NOMO-1 treated with dmso at 0.1 percent for 144 hours (cell line): ENCODE results near the gene TAS2R60.

Experiments used
- DNase-seq: peaks from one replicate; lab custom pipeline; 2025; ENCODE audit not compliant: unreplicated experiment; lab: John Stamatoyannopoulos, UW

Gene TAS2R60

GRCh38 chr7:143437578-143437977 is 5.7 kb upstream of the TAS2R60 start:
- no peak for DNase-seq

GRCh38 chr7:143439866-143440265 is 3.4 kb upstream of the TAS2R60 start:
- no peak for DNase-seq

GRCh38 chr7:143444063-143444782 is 970 bp downstream of the TAS2R60 start:
- no peak for DNase-seq

- DNase-seq = no peak
These were observed 1.5 kb downstream of the TAS2R60 start for GRCh38 chr7:143444785-143445184.

GRCh38 chr7:143447466-143447865 is 4.2 kb downstream of the TAS2R60 start:
- no peak for DNase-seq

GRCh38 chr7:143448429-143448828 is 5.2 kb downstream of the TAS2R60 start:
- DNase-seq = no peak

- DNase-seq = no peak
These were observed 6.5 kb downstream of the TAS2R60 start for GRCh38 chr7:143449793-143450192.

GRCh38 chr7:143451122-143451521 is 7.9 kb downstream of the TAS2R60 start:
- no peak for DNase-seq

GRCh38 chr7:143451746-143452145 is 8.5 kb downstream of the TAS2R60 start:
- no peak for DNase-seq

GRCh38 chr7:143452495-143452894 is 9.2 kb downstream of the TAS2R60 start:
- DNase-seq = no peak

- no peak for DNase-seq
These were observed 10.9 kb downstream of the TAS2R60 start for GRCh38 chr7:143454091-143454680.

- DNase-seq = no peak
These were observed 12.2 kb downstream of the TAS2R60 start for GRCh38 chr7:143455491-143455890.

- no peak for DNase-seq
These were observed 12.7 kb downstream of the TAS2R60 start for GRCh38 chr7:143455942-143456341.

GRCh38 chr7:143456992-143457793 is 13.9 kb downstream of the TAS2R60 start:
- no peak for DNase-seq

- no peak for DNase-seq
These were observed 15.0 kb downstream of the TAS2R60 start for GRCh38 chr7:143458263-143458662.

- no peak for DNase-seq
These were observed 15.4 kb downstream of the TAS2R60 start for GRCh38 chr7:143458681-143459080.

- no peak for DNase-seq
These were observed 16.1 kb downstream of the TAS2R60 start for GRCh38 chr7:143459359-143459758.

- DNase-seq = no peak
These were observed 17.2 kb downstream of the TAS2R60 start for GRCh38 chr7:143460271-143460979.

- DNase-seq = no peak
These were observed 18.8 kb downstream of the TAS2R60 start for GRCh38 chr7:143462045-143462444.

- DNase-seq = no peak
These were observed 20.3 kb downstream of the TAS2R60 start for GRCh38 chr7:143463556-143463955.

GRCh38 chr7:143463957-143464356 is 20.7 kb downstream of the TAS2R60 start:
- DNase-seq = no peak
